ENCODE data around the gene LRRC7. TPM values are rescaled to one million over a fixed set of nuclear protein-coding genes. Genes with fewer than 3 reads are reported as not detected.

The LRRC7 gene
- total and polyA plus RNA-seq, 11 donors = 0.25 to 4.1 (median 0.49) TPM; not detected in 1

DNA sequence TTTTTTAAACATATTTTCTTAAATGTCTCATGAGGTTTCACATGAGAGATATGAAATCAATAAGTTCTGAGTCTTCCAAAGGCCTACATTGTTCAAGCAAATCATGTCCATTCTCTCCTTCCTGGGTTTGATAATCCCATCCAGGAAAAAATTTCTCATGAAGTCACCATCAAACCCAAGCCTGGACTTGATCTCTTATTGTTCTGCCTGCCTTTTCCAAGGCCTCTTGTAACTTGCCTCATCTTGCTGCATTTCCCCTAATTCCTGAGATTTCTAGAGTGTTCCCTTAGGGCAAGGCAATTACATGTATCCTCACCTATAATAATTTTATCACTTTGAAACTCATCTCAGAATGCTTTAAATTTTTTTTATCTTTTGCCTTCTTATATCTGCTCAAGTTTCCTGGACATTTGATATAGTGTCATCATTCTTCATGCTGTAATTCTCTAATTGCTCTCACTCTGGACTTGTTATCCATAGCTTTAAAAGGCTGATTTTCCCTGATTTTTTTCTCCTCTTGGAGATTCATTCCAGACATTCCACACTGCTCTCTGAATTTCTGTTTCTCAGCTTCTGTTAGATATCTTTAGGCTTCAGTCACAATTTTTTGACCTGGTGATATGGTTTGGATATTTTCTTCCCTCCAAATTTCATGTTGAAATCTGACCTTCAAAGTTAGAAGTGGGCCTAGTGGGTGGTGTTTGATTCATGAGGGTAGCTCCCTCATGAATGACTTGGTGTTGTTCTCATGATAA, 126.4 kb downstream of the LRRC7 start:
- no peak for TF ChIP-seq POLR2A (IDR thresholded peaks at IDR 0.05)
- TF ChIP-seq, protein P1, sequence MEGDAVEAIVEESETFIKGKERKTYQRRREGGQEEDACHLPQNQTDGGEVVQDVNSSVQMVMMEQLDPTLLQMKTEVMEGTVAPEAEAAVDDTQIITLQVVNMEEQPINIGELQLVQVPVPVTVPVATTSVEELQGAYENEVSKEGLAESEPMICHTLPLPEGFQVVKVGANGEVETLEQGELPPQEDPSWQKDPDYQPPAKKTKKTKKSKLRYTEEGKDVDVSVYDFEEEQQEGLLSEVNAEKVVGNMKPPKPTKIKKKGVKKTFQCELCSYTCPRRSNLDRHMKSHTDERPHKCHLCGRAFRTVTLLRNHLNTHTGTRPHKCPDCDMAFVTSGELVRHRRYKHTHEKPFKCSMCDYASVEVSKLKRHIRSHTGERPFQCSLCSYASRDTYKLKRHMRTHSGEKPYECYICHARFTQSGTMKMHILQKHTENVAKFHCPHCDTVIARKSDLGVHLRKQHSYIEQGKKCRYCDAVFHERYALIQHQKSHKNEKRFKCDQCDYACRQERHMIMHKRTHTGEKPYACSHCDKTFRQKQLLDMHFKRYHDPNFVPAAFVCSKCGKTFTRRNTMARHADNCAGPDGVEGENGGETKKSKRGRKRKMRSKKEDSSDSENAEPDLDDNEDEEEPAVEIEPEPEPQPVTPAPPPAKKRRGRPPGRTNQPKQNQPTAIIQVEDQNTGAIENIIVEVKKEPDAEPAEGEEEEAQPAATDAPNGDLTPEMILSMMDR (IDR thresholded peaks at IDR 0.05) = no peak
- Histone ChIP-seq H3K9me3 (peaks cover 0 to 5% (median 0%) of the 10 kb centered on the region in 12 donors), H3K4me1 (no peaks in the 10 kb centered on the region), H3K27me3 (no peaks in the 10 kb centered on the region), H3K4me3 (no peak overlapping the region), H3K27ac (no peak overlapping the region), H3K36me3 (no peaks in the 10 kb centered on the region)
- DNase-seq (no peak), ATAC-seq (no peak)
- intact Hi-C loops (cut with DNase I) = no loop called here

DNA sequence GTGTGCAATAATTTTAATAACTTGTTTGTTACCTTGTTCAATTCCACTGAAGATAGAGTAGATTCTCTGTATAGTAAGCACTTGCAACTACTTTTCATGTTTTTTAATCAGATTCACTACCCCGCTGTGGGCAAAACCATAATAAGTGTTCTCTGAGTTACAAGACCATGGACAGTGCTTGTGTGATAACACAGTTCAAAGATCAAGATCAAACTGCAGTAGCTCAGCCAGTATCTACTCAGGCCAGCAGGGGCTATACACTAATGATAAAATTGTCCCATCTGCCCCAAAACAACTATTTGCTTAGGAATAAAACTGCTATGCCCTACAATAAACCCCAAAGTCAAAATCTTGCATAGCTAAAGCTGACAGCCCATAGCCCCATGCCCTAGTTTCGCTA, 129.6 kb downstream of the LRRC7 start:
- TF ChIP-seq POLR2A (IDR thresholded peaks at IDR 0.05) = no peak
- TF ChIP-seq, protein P1 (IDR thresholded peaks at IDR 0.05) = no peak
- peaks cover 0 to 8% (median 0%) of the 10 kb centered on the region in 12 donors for H3K9me3 ChIP-seq
- no peaks in the 10 kb centered on the region for H3K27me3 ChIP-seq
- ATAC-seq (no peak), DNase-seq (no peak)
- 86 to 95% (median 92%) methylated on average over 2 of the region's 2 CpGs for WGBS, 4 donors
- H3K36me3 ChIP-seq = no peaks in the 10 kb centered on the region
- intact Hi-C loops (cut with DNase I) = no loop called here
- no peak overlapping the region for H3K4me3 ChIP-seq
- no peak overlapping the region for H3K27ac ChIP-seq
- no peaks in the 10 kb centered on the region for H3K4me1 ChIP-seq

DNA sequence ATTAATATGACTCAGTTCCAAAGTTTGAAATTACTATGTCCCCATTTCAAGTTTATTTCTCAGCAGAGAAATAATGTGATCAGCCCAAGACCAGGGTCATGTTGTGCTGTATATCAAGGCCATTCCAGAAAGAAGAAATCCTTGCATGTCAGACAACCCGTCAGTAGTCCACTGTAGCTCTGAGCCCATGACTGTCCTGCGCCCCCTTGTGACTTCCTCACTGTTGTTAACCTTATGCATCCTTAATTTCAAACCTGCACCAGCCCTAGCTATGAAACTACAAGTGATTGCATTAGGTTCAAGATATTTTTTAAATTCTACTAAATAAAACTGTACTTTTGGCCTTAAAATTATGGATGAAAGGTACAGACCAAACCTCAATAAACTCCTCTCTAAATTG, 133.0 kb downstream of the LRRC7 start:
- Histone ChIP-seq H3K4me1 (no peaks in the 10 kb centered on the region), H3K36me3 (no peaks in the 10 kb centered on the region), H3K9me3 (peaks cover 0 to 4% (median 0%) of the 10 kb centered on the region in 12 donors), H3K27me3 (no peaks in the 10 kb centered on the region), H3K27ac (no peak overlapping the region), H3K4me3 (no peak overlapping the region)
- DNase-seq = no peak
- TF ChIP-seq POLR2A (IDR thresholded peaks at IDR 0.05) = no peak
- TF ChIP-seq, protein P1 (IDR thresholded peaks at IDR 0.05) = no peak
- WGBS, 4 donors = 59 to 79% (median 64%) methylated on average over 2 of the region's 2 CpGs
- intact Hi-C loops (cut with DNase I) = no loop called here
- no peak for ATAC-seq

DNA sequence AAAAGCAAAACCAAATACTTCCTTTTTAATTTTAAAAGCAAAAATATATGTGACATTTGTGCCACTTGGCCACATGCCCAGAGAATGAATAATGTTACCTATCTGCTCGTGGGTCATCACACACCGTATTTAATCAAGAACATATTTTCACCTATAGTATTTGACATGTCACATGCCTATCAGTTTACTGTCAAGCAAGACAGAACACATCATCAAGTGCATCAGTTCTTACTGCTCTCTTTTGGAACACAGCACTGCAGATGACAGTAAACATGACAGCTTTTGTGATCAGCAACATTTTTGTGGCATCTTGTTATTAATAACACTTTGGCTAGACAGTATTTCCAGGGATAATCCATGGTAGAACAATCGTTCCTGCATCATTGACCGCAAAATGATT, 134.4 kb downstream of the LRRC7 start:
- TF ChIP-seq, protein P1 (IDR thresholded peaks at IDR 0.05) = no peak
- no peak for TF ChIP-seq POLR2A (IDR thresholded peaks at IDR 0.05)
- Histone ChIP-seq H3K36me3 (no peaks in the 10 kb centered on the region), H3K4me3 (no peak overlapping the region), H3K4me1 (no peaks in the 10 kb centered on the region), H3K27ac (no peak overlapping the region), H3K9me3 (peaks cover 0 to 4% (median 0%) of the 10 kb centered on the region in 12 donors), H3K27me3 (no peaks in the 10 kb centered on the region)
- DNase-seq = no peak
- intact Hi-C loops (cut with DNase I) = no loop called here
- no peak for ATAC-seq
- 41 to 48% (median 45%) methylated on average over 4 of the region's 4 CpGs for WGBS, 4 donors
